RPMI8226 (cell line): ENCODE data around the gene AMPD2.

ENCODE experiments used
- DNase-seq: peaks from one replicate; pipeline ENCODE4 v3.0.0-alpha.2; 2015

Gene AMPD2

DNA sequence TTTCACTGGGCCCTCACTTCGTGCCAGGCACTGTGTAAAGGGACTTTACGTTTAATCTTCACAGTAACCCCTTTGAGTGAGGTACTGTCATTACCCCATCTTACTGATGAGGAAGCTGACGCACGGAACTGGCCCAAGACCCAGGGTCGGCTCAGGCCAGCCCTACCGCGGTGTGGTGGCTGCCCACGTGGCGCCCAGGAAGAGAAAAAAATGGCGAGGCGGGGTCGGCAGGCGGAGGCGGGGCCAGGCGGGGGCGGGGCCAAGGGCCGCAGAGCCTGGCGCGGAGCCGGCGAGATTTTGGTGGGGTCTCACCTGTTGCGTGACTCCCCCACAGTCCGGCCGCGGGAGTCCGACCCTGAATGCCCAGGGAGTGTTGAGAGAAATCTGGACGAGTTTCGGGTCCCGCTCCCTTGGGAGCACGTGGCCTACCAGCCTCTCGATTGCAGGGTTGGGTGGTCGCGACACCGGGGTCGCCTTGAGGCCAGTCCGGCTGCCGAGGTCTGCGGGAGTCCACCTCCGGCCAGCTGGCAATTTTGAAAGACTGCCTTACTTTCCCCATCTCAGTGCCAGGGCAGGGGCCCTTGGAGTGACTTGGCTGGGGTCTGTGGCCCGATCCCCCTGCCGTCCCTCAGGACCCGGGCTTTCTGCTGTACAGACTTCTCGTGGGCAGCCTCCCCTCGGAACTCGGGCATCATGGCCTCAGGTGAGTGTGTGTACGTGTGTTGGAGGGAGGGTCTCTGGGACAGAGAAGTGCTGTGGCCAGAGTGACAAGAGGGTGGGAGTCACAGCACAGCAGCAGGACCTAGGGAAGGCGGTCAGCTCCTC lies at the start of gene AMPD2, which contains the start of gene GNAT2:
Gene AMPD2 (plus strand): TSS at position 262 of the 825 bp plus-strand sequence. CDS start 1,339 bp downstream, outside the sequence.
Gene GNAT2 (minus strand): TSS at position 41 of the 825 bp plus-strand sequence. CDS start 6,746 bp downstream, outside the sequence.
- peak; percentile 81 for DNase-seq

DNA sequence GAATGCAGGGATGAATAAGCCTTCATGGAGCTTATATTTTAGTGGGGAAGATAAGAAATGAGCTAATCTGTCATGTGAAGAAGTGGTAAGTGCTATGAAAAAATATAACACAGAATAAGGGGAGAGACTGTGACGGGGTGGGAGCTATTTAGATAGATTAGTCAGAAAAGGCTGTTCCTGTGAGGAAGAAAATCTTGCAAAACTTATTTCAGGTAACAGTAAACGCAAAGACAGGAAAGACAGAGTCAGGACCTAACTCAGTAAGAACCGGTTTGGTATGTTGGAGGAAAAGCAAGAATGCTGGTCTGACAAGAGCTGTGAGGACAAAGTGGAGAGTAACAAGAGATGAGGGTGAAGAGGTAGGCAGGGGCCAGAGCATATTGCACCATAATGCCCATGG lies 49.2 kb upstream of the AMPD2 start:
- DNase-seq = no peak

DNA sequence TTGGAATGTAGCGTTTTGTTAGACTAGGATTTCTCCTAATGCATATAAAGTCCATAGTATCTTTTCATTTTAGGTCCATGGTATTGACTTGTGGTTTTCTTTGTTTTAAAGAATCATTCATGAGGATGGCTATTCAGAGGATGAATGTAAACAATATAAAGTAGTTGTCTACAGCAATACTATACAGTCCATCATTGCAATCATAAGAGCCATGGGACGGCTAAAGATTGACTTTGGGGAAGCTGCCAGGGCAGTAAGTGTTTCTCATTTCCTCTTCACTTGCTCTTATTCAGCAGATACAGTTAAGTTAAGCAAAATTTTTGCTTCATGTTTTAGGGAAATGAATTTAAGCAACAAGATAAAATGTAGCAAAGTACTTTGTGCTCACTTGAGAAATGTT lies 45.9 kb upstream of the AMPD2 start:
- peak; percentile 17 for DNase-seq

DNA sequence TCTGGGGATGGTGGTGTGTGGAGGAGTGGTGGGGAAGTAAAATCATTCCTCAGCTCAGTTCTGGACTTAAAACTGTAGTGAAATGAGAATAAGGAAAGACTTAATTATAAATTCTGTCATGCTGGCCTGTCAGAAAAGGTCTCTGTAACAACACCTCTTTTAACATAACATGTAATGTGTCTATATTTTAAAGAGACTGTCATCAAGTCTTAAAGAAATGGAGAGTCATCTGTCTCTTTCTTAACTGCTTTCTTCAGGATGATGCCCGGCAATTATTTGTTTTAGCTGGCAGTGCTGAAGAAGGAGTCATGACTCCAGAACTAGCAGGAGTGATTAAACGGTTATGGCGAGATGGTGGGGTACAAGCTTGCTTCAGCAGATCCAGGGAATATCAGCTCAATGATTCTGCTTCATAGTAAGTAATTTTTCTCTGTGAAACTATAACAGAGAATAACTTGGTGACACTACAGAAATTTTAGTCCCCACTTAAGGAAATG lies 40.6 kb upstream of the AMPD2 start:
- DNase-seq = no peak

GRCh38 chr1:109579491-109579890 lies 40.1 kb upstream of the AMPD2 start:
- DNase-seq = no peak

DNA sequence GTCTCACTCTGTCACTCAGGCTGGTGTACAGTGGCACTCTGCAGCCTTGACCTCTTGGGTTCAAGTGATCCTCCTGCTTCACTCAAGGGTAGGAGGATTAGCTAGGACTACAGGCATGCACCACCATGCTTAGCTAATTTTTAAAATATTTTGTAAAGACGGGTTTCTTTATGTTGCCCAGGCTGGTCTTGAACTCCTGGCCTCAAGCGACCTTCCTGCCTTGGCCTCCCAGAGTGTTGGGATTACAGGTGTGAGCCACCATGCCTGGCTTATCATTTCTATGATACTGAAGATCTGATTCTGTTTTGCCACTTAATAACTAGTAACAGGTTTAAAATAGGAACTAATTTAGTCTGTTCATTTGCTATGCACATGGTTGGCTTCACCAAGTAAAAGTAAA lies 37.6 kb upstream of the AMPD2 start:
- DNase-seq = no peak

DNA sequence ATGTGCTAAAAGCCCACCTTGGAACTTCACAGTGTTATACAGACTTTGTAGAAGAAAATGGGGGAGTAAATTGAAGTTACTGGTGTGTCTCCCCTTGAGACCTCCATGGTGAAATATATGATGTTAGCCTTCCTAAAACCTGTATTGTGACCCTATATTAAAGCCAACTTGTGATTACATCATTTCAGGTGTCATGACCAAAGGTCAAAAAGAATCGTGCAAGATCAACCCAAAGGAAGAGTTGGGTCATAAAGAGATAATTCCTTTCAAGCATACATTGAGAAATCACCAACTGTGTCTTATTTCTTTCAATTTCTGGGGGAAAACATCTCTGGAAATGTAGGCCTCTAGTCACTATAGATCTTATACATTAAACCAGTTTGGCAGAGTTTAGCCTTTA lies 34.9 kb upstream of the AMPD2 start:
- DNase-seq = no peak

DNA sequence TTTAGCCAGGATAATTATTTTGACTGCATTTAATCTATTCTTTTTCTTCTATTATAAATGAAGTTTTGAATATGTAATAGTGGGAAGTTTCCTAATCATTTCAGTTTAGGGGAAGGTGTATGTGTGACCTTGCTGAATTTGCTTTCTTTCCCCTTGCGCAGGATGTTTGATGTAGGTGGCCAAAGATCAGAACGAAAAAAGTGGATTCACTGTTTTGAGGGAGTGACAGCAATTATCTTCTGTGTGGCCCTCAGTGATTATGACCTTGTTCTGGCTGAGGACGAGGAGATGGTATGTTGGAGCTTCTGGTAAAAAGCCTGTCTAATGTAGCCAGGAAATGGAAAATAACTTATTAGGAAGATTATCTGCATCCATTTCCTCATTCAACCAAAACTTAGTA lies 33.6 kb upstream of the AMPD2 start:
- no peak for DNase-seq

GRCh38 chr1:109589177-109589576 lies 30.5 kb upstream of the AMPD2 start:
- DNase-seq = no peak

DNA sequence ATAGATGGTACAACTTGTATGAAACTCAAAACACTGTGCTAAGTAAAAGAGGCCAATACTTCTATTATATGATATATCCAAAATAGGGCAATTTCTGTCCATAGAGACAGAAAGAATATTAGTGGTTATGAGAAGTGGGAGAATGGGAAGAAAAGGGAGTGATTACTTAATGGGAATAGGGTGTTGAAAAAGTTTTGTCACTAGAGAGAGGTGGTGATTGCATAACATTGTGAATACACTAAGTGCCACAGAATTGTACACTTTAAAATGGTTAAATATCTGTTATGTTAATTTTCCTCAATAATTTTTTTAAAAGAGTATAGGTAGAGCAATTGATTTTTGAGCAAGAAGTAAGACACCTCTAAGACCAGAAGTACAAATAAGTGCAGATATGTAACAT lies 30.0 kb upstream of the AMPD2 start:
- no peak for DNase-seq

DNA sequence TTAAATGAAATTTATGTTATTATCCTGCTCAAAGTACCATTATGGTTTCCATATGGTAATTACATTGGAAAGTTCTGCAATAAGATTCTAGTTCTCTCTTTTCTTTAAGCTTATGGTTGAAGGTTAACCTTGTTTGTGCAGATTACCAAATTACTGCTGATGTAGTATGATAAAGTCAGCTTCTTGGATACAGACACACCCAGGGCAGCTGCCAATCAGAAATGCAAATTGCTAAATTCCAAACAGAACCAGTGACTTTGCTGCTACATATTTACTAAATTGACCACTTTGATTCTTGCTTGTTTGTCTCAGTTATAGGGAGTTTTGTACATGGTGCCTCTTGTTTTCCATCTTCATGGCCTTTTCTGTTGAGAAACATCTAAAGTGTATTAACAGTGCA lies 26.7 kb upstream of the AMPD2 start:
- no peak for DNase-seq

GRCh38 chr1:109595531-109595930 lies 24.1 kb upstream of the AMPD2 start:
- no peak for DNase-seq

GRCh38 chr1:109598156-109598555 lies 21.5 kb upstream of the AMPD2 start:
- no peak for DNase-seq

DNA sequence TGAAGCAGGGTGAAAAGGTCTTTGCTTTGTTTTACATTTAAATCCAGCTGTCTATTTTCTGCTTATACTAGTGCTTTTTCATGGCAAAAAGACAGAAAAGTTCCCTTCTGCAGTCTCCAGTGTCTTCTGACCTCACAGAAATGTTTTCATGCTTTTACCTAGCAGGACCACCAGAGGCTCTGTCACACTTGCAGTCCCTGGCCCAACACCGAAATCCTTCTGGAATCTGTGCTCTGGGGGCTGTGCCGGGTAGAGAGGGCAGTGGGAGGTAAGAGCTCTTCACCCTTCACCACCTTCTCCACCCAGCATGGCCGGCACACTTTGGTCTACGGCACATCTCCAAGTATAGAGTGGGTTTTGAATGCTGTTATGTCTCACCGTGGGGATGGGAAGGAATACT lies 21.0 kb upstream of the AMPD2 start:
- DNase-seq = no peak

GRCh38 chr1:109603229-109603628 lies 16.4 kb upstream of the AMPD2 start:
- no peak for DNase-seq

GRCh38 chr1:109605381-109605780 lies 14.3 kb upstream of the AMPD2 start:
- no peak for DNase-seq

DNA sequence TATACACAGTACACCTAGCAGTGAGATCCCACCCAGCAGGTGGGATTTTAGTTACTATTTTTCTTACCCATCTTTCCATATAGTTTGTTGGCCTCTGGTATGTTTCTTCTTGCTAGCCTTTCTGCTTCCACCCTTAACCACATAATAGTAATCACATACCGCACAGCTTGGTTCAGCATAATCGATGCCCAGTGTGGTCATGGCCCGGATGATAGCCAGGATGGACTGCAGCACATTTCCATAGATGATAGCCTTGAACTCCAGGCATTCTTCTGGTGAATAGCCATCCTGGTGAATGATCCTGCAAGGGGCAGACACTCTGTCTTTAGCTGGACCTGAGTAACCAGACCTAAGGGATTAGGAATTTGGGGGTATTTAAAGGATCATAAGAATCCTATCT lies 9.8 kb upstream of the AMPD2 start:
- DNase-seq = no peak

GRCh38 chr1:109610609-109611307 lies 8.9 kb upstream of the AMPD2 start:
- DNase-seq = no peak

DNA sequence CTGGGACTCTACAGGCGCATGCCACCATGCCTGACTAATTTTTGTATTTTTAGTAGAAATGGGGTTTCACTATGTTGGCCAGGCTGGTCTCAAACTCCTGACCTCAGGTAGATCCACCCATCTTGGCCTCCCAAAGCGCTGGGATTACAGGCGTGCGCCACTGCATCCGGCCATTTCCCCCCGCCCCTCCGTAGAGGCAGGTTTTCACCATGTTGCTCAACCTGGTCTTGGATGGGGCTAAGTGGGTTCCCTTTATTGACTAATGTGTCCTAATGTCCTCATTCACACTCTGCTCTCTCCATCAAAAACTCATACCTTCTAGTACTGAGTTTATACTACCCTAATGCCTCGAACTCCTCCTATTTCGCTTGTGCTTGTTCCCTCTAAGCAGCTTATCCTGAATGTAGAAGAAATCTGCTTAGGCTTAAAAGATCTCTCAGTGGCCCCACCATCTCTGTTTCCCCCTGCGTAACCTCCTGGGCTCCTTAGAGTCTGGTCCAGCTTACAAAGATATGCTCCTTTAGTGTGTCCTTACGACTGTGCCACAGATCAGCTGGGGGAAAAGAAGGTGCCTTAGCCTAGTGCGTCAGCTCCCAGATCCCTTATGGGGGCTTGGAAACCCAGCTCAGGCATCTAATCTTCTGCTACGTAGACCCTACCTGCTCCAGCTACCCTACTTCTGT lies 8.2 kb upstream of the AMPD2 start:
- no peak for DNase-seq

GRCh38 chr1:109613361-109614147 lies 6.1 kb upstream of the AMPD2 start:
- no peak for DNase-seq

- peak; percentile 24 for DNase-seq
Observed at GRCh38 chr1:109615879-109616278, 3.8 kb upstream of the AMPD2 start.

DNA sequence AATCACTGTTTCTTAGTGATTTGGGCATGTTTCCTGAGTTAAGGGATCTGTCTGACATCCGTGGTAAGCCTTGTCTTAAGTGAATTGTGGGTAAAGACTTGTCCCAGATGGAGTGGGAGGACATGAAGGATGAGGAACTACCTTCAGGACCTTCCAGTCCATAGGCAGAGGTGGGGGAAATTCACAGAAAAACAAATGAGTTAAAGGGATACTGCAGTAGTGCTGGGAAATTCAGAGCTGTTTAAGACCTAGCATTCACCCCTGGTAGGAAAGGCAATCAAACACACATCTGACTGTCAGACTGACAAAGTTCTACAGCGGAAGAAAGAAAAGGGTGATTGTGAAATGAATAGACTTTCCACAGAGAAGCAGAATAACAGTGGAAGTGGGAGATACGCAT lies 3.2 kb upstream of the AMPD2 start:
- no peak for DNase-seq
